GM21717 (cell line): ENCODE results near the gene RTL5.
"Not testable (repeated sequence)": the region's sequence is repeated elsewhere in the genome, so short reads cannot be mapped to it uniquely, and the experiment has no call there.

ENCODE experiments used
- ATAC-seq: cut with Tn5 transposase; IDR thresholded peaks from one replicate; pipeline ENCODE4 v1.9.1; 2021; ENCODE audit warnings: mild to moderate bottlenecking, moderate library complexity; ENCODE audit not compliant: unreplicated experiment

The RTL5 gene

DNA sequence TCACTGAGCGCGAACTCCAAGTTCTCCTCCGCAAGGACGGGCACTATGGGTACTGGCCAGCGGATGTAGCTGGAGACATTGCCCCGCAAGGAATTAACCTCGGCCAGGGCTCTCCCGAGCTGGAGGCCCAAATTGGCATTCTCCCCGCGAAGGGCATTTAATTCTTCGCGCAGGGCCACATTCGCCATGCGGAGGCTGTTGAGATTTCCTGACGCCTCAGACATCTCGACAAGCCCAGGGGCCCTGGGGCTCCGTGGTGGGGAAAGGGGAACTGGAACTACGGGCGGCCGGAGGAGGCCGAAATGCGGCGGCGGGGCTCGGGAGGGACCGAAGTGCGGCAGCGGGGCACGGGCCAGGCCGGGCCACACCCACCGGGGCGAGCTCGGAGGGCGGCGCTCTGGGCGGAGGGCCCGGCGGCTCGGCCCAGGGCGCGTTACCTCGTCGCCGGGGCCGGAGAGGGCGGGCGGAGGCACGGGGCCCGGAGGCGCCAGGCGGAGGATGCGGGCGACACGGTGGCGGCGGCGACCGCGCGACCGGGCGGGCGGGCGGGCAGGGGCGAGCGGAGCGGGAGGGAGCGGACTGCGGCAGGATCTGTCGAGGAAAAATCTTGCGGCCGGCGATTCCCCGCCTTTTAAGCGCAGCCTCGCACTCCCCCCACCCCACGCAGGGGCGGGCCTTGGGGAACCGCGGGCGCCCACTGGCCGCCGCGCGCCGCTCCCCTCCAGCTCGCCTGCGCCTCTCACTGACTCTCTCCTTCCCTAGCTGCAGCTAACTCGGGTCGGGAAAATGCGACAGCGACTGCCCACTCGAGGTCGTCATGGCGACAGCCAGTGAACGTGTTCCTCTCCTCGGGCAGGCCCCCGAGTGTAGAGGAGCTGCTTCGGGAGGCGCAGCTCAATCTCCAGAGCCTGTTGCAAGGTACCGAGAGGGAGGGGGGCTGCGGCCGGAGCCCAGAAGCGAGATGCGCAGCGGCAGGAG, at the start of gene RTL5:
Gene RTL5, minus strand, starts transcription at position 599 of the 978 bp plus-strand sequence.
- ATAC-seq, result peak; percentile 51

DNA sequence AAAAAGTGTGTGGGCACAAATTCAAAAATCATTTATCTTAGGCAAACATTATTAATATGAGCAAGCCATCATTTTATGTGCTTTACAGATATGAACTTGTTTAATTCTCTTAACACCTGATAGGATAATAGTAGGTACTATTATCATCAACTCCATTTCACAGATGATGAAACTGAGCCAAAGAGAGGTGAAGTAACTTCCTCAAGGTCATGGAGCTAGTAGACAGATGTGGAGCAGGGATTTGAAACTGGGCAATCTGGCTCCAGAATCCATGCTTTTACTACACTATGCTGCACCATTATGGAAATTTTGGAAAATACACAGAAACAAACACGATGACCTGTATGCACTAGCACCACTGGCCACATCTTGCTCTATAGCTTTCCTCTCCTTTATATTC, 48.8 kb upstream of the RTL5 start:
- no peak for ATAC-seq

DNA sequence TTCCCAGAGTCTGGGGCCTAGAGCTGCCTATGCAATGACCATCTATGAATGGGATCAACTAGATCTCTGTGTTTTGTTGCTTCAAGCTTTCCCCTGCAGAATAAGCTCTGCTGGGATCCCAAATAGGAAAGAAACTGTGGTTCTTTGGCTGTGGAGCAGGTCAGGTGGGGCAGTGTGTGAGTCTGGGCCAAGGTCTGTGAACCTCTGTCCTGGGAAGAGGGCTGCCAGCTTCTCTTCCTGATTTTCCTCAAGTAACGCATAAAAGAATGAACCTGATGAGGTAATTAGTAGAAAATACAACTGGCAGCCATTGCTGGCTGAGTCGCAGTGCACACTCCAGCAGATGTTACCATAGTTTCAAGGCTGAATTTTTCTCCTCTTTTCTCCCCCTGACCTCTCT, 45.3 kb upstream of the RTL5 start:
- no peak for ATAC-seq

DNA sequence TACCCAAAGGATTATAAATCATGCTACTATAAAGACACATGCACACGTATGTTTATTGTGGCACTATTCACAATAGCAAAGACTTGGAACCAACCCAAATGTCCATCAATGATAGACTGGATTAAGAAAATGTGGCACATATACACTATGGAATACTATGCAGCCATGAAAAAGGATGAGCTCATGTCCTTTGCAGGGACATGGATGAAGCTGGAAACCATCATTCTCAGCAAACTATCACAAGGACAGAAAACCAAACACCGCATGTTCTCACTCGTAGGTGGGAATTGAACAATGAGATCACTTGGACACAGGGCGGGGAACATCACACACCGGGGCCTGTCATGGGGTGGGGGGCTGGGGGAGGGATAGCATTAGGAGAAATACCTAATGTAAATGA, 44.6 kb upstream of the RTL5 start:
- ATAC-seq, result not testable (repeated sequence)

DNA sequence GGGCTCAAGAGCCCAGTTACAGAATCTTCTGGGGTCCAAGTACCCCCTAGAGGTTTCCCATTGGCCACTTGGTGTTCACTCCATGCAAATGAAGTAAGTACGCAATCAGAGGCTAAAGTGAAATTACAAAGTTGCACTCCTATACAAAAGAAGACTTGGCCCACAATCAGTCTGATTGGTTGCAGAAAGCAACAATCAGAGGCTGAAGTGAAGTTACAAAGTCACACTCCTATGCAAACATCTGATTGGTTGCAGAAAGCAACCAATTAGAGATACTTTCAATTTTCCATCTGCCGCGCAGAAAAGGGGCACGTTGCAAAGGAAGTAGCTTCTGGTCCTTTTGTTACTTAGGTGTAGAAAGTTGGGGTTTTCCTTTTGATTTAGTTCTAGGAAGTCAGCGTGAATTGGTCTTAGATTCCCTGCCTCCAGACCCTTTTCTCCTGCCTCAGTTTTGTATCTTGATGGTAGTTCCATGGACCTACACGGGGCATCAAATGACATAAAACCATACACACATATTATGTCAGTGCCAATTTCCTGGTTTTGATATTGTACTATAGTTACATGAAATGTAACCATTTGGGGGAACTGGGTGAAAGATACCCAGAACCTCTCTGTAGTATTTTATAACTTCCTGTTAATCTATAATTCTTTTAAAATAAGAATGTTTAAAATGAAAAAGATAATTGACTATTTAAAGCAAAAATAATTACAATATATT, 37.5 kb upstream of the RTL5 start:
- no peak for ATAC-seq

DNA sequence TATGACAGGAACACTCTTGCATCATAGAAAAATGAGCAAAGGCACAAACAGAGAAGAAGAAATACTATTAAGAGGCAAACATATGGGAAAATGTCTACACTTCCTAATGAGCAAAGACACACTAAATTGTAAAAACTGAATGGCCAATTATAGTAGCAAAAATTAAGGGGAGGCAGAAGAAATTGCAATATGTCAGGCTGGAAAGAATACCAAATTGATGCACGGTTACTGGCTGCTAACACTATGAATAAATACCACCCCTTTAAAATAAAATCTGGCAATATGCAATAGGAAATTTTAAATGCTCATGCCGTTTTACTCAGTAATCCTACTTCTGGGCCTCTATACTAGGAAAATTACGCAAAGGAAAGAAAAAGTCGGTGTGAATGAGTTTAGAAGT, 33.8 kb upstream of the RTL5 start:
- no peak for ATAC-seq

DNA sequence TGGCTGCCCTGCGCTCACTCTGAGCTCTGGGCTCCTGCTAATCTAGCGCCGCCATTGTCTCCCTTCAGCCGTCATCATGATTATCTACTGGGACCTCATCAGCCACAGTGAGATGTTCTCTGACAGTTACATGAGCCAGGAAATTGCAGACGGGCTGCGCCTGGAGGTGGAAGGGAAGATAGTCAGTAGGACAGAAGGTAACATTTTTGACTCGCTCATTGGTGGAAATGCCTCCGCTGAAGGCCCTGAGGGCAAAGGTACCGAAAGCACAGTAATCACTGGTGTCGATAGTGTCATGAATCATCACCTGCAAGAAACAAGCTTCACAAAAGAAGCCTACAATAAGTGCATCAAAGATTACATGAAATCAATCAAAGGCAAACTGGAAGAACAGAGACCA, 28.1 kb upstream of the RTL5 start:
- ATAC-seq, result no peak

DNA sequence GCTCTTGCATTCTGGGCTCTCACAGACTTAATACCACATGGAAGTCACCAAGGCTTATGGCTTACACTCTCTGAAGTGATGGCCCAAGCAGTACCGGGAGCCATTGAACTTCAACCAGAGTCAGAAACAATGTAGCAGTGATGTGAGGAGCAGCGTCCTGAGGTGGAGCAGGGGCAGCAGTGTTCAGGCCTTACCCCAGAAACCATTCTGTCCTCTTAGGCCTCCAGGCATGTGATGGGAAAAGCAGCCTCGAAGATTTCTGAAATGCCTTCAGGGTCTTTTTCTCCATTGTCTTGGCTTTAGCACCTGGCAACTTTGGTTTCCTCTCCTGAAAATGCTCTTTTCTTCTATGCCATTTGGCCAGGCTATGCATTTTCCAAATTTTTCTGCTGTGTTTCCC, 27.1 kb upstream of the RTL5 start:
- no peak for ATAC-seq

DNA sequence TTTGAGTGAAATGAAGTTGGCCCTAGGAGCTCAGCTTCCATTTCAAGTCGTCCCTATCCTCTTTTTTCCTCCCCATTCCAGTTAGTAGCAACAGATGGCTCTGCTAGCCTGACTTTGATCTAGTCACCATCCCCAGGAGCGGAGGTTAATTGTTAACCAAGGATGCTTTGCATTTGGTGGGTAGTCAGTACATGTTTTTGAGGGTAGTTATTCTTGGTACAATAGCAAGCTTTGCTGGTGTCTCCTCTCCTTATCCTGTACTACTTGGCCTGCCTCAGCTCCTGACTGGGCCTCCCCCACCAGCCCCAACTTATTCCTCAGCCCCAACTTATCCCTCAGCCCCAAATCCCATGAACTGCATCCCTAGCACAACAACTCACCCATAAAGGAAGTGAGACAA, 14.8 kb upstream of the RTL5 start:
- no peak for ATAC-seq

DNA sequence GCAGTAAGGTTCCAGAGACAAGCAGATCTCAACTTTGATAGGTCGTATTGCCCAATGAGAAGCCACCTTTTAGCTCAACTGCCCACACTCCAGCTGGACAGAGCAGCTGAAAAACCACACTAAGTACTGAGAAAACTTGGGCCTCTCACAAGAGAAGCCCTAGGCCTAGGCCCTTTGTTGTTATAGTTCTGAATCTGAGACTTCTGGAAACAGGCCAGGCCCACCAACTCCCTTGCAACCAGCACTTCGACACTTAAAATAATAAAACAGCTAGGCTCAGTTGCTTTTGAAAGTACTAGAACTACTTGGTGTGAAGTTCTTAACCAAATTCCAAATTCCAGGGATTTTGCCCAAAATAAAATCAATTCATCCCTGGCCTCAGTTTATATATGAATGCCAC, 13.5 kb upstream of the RTL5 start:
- no peak for ATAC-seq

DNA sequence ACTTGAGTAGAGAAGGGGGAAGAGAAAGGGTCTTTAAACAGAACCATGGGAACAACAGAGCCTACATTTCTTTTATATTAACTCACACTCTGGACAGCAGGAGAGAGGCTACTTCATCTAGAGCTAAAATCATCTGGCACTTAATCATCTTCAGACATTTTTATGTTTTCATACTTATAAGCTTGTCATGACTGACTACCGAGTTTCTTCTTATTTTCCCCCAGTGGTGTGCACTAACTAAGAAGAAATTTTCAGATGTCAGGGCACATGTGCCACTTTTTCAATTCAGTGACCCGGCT, 11.8 kb upstream of the RTL5 start:
- ATAC-seq, result no peak

DNA sequence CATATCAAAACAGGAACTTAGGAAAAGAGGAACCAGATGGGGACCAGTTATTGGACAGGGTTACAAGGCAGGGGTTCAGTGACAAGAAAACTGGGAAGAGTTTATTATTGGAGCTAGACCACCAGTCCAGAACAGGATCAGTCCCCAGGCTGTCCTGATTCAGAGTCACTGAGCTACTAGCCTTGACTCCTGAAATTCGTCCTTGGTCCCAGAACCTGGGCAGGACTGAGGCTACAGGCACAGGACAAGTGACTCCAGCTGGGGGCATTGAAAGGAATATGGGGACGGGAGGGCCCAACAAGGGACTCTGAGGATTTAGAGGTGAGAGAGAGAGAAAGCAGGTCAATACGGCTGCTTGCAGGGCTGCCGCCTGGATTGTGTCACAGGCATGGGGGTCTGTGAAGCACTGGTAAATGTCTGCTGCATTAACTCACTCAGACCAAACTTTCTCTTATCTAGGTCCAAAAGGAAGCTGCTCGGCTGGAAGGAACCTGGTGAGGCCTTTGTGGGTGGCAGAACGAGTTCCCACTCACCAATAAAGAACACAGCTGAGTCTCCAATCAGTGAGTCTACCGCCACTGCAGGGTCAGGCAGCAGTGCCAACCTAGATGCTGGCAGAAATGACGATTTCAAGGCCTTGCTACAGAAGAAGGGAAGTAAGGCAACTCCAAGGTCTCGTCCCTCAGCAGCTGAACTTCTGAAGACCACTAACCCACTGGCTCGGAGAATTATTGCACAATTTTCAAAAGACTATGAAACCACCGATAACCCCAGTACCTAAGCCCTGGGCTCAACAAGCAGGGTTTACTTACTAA, 11.3 kb upstream of the RTL5 start:
- ATAC-seq, result no peak

DNA sequence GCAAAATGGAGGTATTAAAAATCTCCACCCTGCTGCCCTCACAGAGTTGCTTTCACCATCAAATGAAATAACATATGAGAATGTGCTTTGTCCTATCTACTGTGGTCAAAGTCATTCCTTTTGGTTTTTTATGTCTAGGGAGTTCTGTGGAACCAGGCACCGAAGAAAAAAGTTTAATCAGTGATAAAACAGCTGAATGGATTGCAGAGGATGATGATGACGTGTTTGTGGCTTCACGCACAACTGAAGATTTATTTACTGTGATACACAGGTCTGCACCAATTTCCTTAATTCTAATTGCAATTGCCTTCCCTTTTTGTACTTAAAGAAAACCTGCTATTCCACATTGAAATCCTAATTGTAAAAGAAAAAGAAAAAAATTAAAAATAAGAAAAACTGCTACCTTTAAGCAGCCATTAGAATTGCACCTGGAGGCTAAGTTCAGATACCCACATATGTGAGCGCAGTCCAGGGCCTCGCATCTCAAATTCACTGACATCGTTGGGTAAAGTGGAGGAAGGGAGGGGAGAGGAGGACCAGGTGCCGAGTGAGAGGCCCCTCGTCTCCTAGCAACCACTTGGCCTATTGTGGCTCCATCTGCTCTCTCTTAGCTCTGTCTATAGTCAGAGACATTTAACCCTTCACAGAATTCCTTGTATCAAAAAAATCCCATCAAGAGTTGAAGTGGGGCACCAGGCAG, 10.5 kb upstream of the RTL5 start:
- no peak for ATAC-seq

DNA sequence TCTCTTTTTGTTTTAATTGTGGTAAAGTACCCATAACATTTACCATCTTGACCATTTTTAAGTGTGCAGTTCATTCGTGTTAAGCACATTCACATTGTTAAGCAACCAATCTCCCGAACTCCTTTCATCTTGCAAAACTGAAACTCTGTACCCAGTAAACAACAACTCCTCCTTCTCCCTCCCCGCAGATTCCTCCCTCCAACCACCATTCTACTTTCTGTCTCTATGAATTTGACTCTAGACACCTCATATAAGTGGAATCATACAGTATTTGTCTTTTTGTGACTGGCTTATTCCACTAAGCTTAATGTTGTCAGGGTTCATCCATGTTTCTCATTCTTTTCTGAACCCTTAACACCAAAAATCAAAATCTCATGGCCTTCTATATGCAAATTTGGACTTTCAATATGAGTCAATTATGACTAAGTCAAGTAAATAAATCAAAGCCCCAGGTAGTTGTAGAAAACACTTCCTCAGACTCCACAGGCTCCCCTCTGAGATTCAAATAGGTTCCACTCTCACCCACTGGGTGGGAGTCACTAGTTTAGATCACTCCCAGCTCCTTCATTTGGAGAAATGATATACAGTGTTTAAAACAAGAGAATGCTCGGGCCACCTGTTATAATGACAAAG, 9.8 kb upstream of the RTL5 start:
- peak; percentile 76 for ATAC-seq

DNA sequence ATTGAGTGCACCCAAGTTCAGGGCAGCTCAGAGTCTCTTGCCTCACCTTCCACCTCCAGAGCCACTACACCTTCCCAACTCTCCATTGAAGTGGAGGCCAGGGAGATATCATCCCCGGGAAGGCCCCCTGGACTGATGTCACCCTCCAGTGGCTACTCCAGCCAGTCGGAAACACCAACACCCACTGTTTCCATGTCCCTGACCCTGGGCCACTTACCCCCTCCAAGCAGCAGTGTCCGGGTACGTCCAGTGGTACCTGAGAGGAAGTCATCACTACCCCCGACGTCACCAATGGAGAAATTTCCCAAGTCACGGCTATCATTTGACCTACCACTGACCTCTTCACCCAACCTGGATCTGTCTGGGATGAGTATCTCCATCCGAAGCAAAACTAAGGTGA, 7.8 kb upstream of the RTL5 start:
- ATAC-seq, result no peak

DNA sequence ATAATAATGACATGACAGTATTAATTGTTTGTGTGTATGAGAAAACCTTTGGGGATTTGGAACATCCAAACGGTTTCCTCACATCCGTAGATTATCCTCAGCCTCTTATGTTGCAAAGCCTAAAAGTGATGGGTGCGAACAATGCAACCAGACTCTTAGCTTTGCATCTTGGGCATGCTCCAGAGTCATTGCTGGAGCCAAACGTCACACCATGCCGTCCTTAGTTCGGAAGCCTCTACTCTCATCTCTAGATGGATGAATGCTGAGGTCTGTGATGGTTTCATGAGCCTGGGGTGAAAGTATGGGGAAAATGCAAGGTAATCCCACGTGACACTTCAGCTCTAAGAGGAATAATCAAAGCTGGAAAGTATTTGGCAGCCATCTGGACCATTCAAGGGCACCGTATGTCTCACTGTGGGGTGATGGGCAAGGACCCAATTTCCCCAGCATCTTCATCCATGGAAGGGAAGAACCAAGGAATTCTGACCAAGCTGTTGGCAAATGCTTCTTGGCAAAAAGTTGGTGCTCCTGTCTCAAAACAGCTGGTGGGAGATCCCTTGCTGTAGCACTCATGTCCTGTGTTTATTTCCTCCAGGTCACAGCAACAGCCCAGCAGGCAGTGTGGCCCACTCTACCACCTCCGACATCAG, 6.3 kb upstream of the RTL5 start:
- no peak for ATAC-seq

DNA sequence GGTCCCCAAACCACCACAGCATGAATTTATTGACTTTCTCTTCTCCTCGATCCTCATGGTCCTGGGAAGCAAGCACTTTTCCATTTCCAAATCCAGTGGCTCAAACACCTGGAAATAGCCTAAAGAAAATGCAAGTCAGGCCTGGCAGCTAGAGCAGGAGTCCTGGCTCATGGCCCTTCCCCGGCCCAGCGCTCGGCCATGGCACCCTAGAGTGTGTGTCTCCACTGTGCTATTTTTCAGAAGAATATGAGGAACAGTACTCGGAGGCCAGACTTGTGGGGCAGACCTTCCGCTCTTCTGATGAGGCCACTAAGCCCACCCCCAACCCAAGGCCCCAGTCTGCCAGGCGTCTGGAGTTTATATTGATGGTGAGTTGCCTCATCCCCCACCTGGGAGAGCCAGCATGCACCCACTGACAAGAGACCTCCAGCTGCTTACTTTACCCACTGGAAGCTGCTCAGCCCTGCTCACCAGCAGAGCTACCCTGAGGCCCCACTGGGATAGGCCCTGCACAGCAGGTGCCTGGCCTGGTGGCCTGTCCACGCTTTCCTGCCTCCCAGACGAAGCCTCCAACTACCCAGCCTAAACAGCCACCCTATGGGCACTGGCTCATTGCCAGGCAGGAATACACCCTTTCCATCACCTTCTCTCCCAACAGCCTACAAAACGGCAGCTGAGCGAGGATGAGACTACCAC, 2.3 kb upstream of the RTL5 start:
- no peak for ATAC-seq

DNA sequence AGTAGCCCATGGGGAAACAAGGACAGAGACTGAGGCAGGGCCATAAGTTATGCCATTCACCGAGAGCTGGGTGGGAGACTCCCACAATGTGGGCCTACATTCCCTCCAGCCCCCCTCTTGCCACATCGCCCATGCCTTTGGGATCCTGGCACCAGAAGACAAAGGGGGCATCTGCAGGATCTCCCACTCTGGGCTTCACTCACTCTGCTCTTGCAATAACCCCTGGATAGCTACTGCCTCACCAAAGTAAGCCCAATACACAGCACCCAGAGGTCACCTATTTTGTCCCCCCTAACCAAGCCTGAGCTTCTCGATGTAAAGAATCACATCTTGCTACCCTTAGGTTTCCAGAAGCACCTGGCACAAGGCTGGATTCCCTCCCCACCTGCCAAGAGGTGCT, 741 bp upstream of the RTL5 start:
- no peak for ATAC-seq

DNA sequence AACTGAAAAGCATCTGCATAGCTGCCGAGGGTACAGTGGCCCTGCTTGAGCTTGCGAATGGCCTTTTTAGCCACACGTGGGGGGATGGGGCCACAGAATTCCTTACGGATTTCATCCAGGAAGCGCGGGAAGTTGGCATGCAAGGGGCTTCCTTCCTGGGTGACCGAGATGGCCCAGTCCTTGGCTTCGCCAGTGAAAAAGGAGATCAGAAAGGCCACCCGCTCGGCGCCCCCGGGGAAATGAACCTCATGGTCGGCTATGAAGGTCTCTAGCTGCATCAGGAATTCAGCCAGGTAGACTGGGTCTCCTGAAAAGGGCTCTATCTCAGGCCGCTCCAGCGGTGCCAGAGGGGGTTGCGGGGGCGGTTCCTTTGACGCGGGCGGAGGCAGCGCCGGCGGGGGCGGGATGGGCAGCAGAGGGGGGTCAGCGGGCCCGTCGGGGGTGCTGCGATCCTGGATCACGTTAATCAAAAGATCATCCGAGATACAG, 909 bp downstream of the RTL5 start:
- ATAC-seq, result no peak
